Measurements from ENCODE around the gene CSRNP2. TPM values are rescaled to one million over a fixed set of nuclear protein-coding genes. Genes with fewer than 3 reads are reported as not detected.

CSRNP2 gene
- total and polyA plus RNA-seq, 2 of the 13 experiments (the other 11 are each of a cell fraction or from before 2014, with no cell fraction given): 4.8 to 7.3 TPM

GRCh38 chr12:51028126-51028812, 55.1 kb downstream of the CSRNP2 start (continued):
- TF ChIP-seq HNF1A (IDR thresholded peaks at IDR 0.05; ENCODE audit: low read depth) (no peak), HNF1A (CRISPR knock-in tag; IDR thresholded peaks at IDR 0.05; ENCODE audit: borderline replicate concordance) (no peak), SMC3 (IDR thresholded peaks at IDR 0.05; ENCODE audit: low read length) (peak; percentile 59; the same call in 1 of the 2 replicates), ZBTB20 (CRISPR knock-in tag; IDR thresholded peaks at IDR 0.05; ENCODE audit: borderline replicate concordance, low read depth) (no peak), TAF1 (CRISPR knock-in tag; IDR thresholded peaks at IDR 0.05) (0 out of 2 replicates have a peak, but pooled peaks have one; percentile 27), ZBTB7A (CRISPR knock-in tag; IDR thresholded peaks at IDR 0.05) (no peak), THAP7 (CRISPR knock-in tag; IDR thresholded peaks at IDR 0.05) (no peak), KAT8 (CRISPR knock-in tag; IDR thresholded peaks at IDR 0.05) (0 out of 2 replicates have a peak, but pooled peaks have one; percentile 25), PBX3 (CRISPR knock-in tag; IDR thresholded peaks at IDR 0.05; ENCODE audit: borderline replicate concordance) (no peak), HMGXB4 (CRISPR knock-in tag; IDR thresholded peaks at IDR 0.05; ENCODE audit: borderline replicate concordance in 1 of 2, low read depth in 1 of 2) (peak in 1 of 2 experiments; percentile 49; a peak in 2 of 4 replicates), SKIL (CRISPR knock-in tag; IDR thresholded peaks at IDR 0.05; ENCODE audit: borderline replicate concordance) (no peak), ATF1 (CRISPR knock-in tag; IDR thresholded peaks at IDR 0.05) (0 out of 2 replicates have a peak, but pooled peaks have one; percentile 30), ARID5B (CRISPR knock-in tag; IDR thresholded peaks at IDR 0.05) (peak; percentile 51)

Data from HepG2 (cell line).